CD4-positive, alpha-beta T cell (primary cell): ENCODE measurements around the gene KLHL14. TPM values are rescaled to one million over a fixed set of nuclear protein-coding genes. Genes with fewer than 3 reads are reported as not detected.

Source experiments
- ATAC-seq: fragments of 200-7000 bp; cut with Tn5 transposase; one replicate; pipeline ENCODE4 v1.10.0; 2022; ENCODE audit warnings: mild to moderate bottlenecking; ENCODE audit not compliant: poor library complexity
- CTCF ChIA-PET: fragments of 350-600 bp; sonication (Branson Sonifier 250); formaldehyde crosslinking; loops from one replicate; lab custom pipeline; 2021; ENCODE audit warnings: antibody characterized with exemption, inconsistent platforms; lab: Charles Lee
- POLR2A ChIA-PET: fragments of 350-600 bp; sonication (Branson Sonifier 250); formaldehyde crosslinking; loops from one replicate; lab custom pipeline; 2021; ENCODE audit warnings: antibody characterized with exemption, inconsistent platforms; lab: Charles Lee
- DNase-seq, 14 experiments: peaks; one replicate each; pipeline ENCODE4 v3.0.0-alpha.2; 2013 to 2020; ENCODE audit warnings: mixed read lengths in 2 of 14
- H3K27ac ChIP-seq, 2 donors: one replicate each; pipeline versions ENCODE4 v1.5.1 to v1.7.0; 2013; ENCODE audit warnings: low read length in 2 of 2, low read depth in 1 of 2, mild to moderate bottlenecking in 1 of 2
- H3K27me3 ChIP-seq, 2 experiments: 1 replicate in 1 of 2; 2 replicates in 1 of 2; pipeline versions ENCODE4 v1.6.1 to v1.7.0; 2013; ENCODE audit warnings: low read length in 2 of 2, control low read depth in 1 of 2, mild to moderate bottlenecking in 1 of 2, moderate library complexity in 1 of 2; ENCODE audit not compliant: insufficient read depth in 2 of 2, control insufficient read depth in 1 of 2
- H3K36me3 ChIP-seq: one replicate; pipeline ENCODE4 v1.6.1; 2013; ENCODE audit warnings: low read length, control low read depth; ENCODE audit not compliant: insufficient read depth
- H3K4me1 ChIP-seq: one replicate; pipeline ENCODE4 v1.6.1; 2013; ENCODE audit warnings: low read length, control low read depth; ENCODE audit not compliant: insufficient read depth
- H3K4me3 ChIP-seq: one replicate; pipeline ENCODE4 v1.5.1; 2013; ENCODE audit warnings: mild to moderate bottlenecking, low read length, moderate library complexity
- H3K9me3 ChIP-seq, 2 experiments: 1 replicate in 1 of 2; 2 replicates in 1 of 2; pipeline versions ENCODE4 v1.6.1 to v1.7.0; 2013; ENCODE audit warnings: low read length in 2 of 2, mild to moderate bottlenecking in 2 of 2, control low read depth in 1 of 2, moderate library complexity in 1 of 2; ENCODE audit not compliant: control insufficient read depth in 1 of 2, insufficient read depth in 1 of 2
- H3K27ac Mint-ChIP-seq: one replicate; pipeline ENCODE4 v1.8.0; 2020; ENCODE audit warnings: mixed read lengths
- H3K27me3 Mint-ChIP-seq: one replicate; pipeline ENCODE4 v1.8.0; 2021; ENCODE audit warnings: mixed read lengths
- H3K36me3 Mint-ChIP-seq: one replicate; pipeline ENCODE4 v1.8.0; 2021; ENCODE audit warnings: low read depth, mixed read lengths
- H3K4me1 Mint-ChIP-seq: one replicate; pipeline ENCODE4 v1.8.0; 2021; ENCODE audit warnings: low read depth, mixed read lengths
- H3K4me3 Mint-ChIP-seq: one replicate; pipeline ENCODE4 v1.8.0; 2020; ENCODE audit warnings: mild to moderate bottlenecking, mixed read lengths
- H3K9me3 Mint-ChIP-seq: one replicate; pipeline ENCODE4 v1.8.0; 2020; ENCODE audit warnings: mixed read lengths
- intact Hi-C, 2 experiments: fragments of 100-400 bp; cut with DNase I in 1 of 2; cut with micrococcal nuclease in 1 of 2; formaldehyde crosslinking; loops; one replicate each; pipeline versions ENCODE4 v1.15.1 to v1.9.0; 2023 to 2025; cut with DNase I, micrococcal nuclease
- total RNA-seq, 174 experiments: library from RNA in 2 of 174; stranded (reverse) in 2 of 174; gene quantifications; one replicate each; pipeline ENCODE4 v1.2.3 and lab custom pipeline; 2021 to 2026
- TF ChIP-seq, protein P1 (sequence below): fragments of 200-600 bp; IDR thresholded peaks from one replicate; pipeline ENCODE4 v1.8.0; 2022; ENCODE audit warnings: antibody characterized with exemption, mild to moderate bottlenecking

The KLHL14 gene
- total RNA-seq, 2 experiments from 2014 or later, result not detected

- TF ChIP-seq, protein P1, sequence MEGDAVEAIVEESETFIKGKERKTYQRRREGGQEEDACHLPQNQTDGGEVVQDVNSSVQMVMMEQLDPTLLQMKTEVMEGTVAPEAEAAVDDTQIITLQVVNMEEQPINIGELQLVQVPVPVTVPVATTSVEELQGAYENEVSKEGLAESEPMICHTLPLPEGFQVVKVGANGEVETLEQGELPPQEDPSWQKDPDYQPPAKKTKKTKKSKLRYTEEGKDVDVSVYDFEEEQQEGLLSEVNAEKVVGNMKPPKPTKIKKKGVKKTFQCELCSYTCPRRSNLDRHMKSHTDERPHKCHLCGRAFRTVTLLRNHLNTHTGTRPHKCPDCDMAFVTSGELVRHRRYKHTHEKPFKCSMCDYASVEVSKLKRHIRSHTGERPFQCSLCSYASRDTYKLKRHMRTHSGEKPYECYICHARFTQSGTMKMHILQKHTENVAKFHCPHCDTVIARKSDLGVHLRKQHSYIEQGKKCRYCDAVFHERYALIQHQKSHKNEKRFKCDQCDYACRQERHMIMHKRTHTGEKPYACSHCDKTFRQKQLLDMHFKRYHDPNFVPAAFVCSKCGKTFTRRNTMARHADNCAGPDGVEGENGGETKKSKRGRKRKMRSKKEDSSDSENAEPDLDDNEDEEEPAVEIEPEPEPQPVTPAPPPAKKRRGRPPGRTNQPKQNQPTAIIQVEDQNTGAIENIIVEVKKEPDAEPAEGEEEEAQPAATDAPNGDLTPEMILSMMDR, result no peak
- intact Hi-C loops, result no loop called here
- Mint-ChIP-seq H3K27ac (no peak overlapping the region), H3K9me3 (no peaks in the 10 kb centered on the region), H3K4me3 (no peak overlapping the region), H3K27me3 (peaks cover 5% of the 10 kb centered on the region), H3K4me1 (no peaks in the 10 kb centered on the region), H3K36me3 (no peaks in the 10 kb centered on the region)
- Histone ChIP-seq H3K27me3 (peaks cover 0 to 3% of the 10 kb centered on the region in 2 experiments), H3K4me1 (no peaks in the 10 kb centered on the region), H3K9me3 (no peaks in the 10 kb centered on the region), H3K36me3 (no peaks in the 10 kb centered on the region), H3K27ac (no peak overlapping the region), H3K4me3 (no peak overlapping the region)
- DNase-seq (no peak), ATAC-seq (no peak)
- ChIA-PET POLR2A (no interaction called here), CTCF (no interaction called here)
Observed at GRCh38 chr18:32759611-32760167, 13.1 kb downstream of the KLHL14 start.

DNA sequence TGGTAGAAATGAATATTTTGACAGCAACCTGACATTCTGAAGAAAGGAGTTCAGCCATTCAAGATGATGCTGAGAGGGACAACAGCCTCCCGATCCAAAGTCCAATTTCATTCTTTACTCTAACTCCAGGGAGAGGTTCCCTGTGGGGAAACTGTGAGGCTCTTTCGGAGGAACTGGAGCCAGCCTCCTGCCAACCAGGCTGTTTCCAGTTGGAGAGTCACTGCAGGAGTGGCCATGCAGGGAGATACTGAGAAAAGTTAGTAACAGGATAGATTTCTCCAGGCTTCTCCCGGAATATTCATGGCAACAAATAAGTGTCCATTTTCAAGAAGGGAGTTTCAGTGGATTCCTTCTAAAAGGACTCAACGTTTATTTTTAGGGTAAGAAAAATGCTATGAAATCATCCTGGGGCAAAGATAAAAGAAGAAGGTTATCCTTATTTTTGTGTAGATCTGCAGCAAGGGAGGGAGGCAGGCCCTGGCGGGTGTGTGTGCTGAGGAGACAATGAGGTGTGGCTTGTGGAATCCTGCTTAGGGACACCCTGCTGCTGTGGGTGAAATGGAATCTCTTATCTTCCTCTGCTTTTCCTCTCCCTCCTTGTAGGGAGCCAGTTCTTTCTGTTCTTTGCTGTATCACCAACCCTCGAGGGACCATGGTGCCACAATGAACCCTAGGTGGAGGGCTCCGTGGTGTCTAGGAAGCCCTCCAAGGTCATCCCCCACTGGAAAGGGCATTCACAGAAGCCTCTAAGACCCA lies 18.1 kb downstream of the KLHL14 start:
- Mint-ChIP-seq H3K27ac (no peak overlapping the region), H3K4me1 (no peaks in the 10 kb centered on the region), H3K9me3 (no peaks in the 10 kb centered on the region), H3K4me3 (no peak overlapping the region), H3K27me3 (peaks cover 24% of the 10 kb centered on the region), H3K36me3 (no peaks in the 10 kb centered on the region)
- DNase-seq, result no peak
- Histone ChIP-seq H3K27ac (no peak overlapping the region), H3K4me3 (no peak overlapping the region), H3K9me3 (no peaks in the 10 kb centered on the region), H3K4me1 (no peaks in the 10 kb centered on the region), H3K36me3 (no peaks in the 10 kb centered on the region), H3K27me3 (no peaks in the 10 kb centered on the region)
- POLR2A ChIA-PET, result no interaction called here
- TF ChIP-seq, protein P1, result no peak
- ATAC-seq, result no peak
- CTCF ChIA-PET, result no interaction called here
- intact Hi-C loops, result no loop called here

GRCh38 chr18:32753656-32754260 lies 19.1 kb downstream of the KLHL14 start:
- TF ChIP-seq, protein P1, result no peak
- no peak overlapping the region for H3K4me3 ChIP-seq
- H3K27me3 Mint-ChIP-seq, result peaks cover 22% of the 10 kb centered on the region
- no peaks in the 10 kb centered on the region for H3K9me3 Mint-ChIP-seq
- H3K27me3 ChIP-seq, result no peaks in the 10 kb centered on the region
- no peak overlapping the region for H3K4me3 Mint-ChIP-seq
- no peak for ATAC-seq
- no peaks in the 10 kb centered on the region for H3K4me1 ChIP-seq
- H3K27ac Mint-ChIP-seq, result no peak overlapping the region
- no peaks in the 10 kb centered on the region for H3K36me3 ChIP-seq
- no peaks in the 10 kb centered on the region for H3K4me1 Mint-ChIP-seq
- no peaks in the 10 kb centered on the region for H3K36me3 Mint-ChIP-seq
- DNase-seq, result no peak
- CTCF ChIA-PET, result no interaction called here
- no peaks in the 10 kb centered on the region for H3K9me3 ChIP-seq
- H3K27ac ChIP-seq, result no peak overlapping the region
- intact Hi-C loops, result no loop called here
- POLR2A ChIA-PET, result no interaction called here
